Muscle layer of colon (tissue), 2 donors: ENCODE results near the gene HOXA9.

Source experiments
- H3K27ac ChIP-seq: one replicate; pipeline ENCODE4 v1.7.0; 2013; ENCODE audit warnings: low read depth, mild to moderate bottlenecking, low read length, moderate library complexity
- H3K27me3 ChIP-seq, 2 donors: one replicate each; pipeline ENCODE4 v1.7.0; 2013; ENCODE audit warnings: low read length in 2 of 2, mild to moderate bottlenecking in 2 of 2; ENCODE audit not compliant: insufficient read depth in 2 of 2, control insufficient read depth in 1 of 2
- H3K36me3 ChIP-seq: one replicate; pipeline ENCODE4 v1.7.0; 2013; ENCODE audit warnings: mild to moderate bottlenecking, low read length; ENCODE audit not compliant: insufficient read depth
- H3K4me1 ChIP-seq: one replicate; pipeline ENCODE4 v1.7.0; 2013; ENCODE audit warnings: mild to moderate bottlenecking, low read length; ENCODE audit not compliant: insufficient read depth
- H3K4me3 ChIP-seq, 2 donors: one replicate each; pipeline ENCODE4 v1.7.0; 2013; ENCODE audit warnings: low read length in 2 of 2, low read depth in 1 of 2, mild to moderate bottlenecking in 1 of 2, moderate library complexity in 1 of 2
- H3K9ac ChIP-seq: one replicate; pipeline ENCODE4 v1.7.0; 2013; ENCODE audit warnings: low read length
- H3K9me3 ChIP-seq: one replicate; pipeline ENCODE4 v1.7.0; 2013; ENCODE audit warnings: mild to moderate bottlenecking, low read length
- donor health status: abdominal sarcoma.
- donor health status: Adenocarcinoma of cecum.

The HOXA9 gene

DNA sequence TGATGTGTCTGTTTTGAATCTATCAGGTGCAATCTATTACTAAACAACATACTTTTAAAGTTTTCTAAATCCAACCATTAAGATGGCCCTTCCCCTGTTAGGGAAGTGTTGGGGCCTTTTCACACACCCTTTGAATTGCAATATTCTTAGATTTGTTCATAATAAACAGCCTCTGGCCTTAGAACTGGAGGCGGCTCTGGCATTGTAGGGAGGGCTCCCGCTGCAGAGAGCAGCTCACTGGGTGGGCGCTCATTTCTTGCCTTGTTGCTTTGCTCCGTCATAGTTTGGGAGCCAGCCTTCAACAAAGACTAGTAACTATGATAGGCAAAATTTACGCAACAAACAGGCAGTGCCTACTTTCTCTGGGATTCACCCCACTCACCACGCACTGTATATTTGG is 13.0 kb upstream of the HOXA9 start:
- H3K27me3 ChIP-seq = peaks cover 0 to 5% of the 10 kb centered on the region in 2 donors
- H3K36me3 ChIP-seq = peaks cover 8% of the 10 kb centered on the region
- H3K9me3 ChIP-seq = no peaks in the 10 kb centered on the region
- H3K9ac ChIP-seq = peak overlapping the region; percentile 59
- H3K4me1 ChIP-seq = peaks cover 41% of the 10 kb centered on the region
- H3K27ac ChIP-seq = peak overlapping the region; percentile 93
- H3K4me3 ChIP-seq = peak overlapping the region; percentile 48 to 74

DNA sequence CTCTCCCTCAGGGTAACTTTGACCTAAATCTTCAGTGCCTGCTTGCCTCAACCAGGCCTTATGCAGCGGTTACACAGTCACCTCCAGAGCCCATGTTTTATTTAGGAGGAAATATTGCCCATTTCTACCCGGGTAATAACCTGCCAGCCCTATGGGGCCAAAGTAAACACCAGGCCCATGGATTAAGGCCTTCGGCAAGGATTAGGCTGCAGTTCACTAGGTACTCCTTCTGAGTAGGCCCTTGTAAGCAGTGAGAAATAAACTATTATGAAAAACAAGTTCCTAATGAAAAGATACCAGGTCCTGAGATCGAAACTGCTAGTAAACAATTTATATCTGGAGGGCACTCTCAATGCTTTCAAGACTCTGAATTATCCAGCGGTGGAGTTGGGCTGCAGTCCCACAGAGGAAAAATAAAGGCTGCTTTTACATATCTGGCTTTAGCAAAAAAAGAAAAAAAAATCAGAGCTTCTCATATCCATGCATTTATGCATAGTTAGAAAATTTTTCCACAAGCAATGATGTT is 12.5 kb upstream of the HOXA9 start:
- Histone ChIP-seq H3K9me3 (no peaks in the 10 kb centered on the region), H3K27ac (peak overlapping the region; percentile 93), H3K9ac (peak overlapping the region; percentile 59), H3K4me1 (peaks cover 38% of the 10 kb centered on the region), H3K27me3 (peaks cover 0 to 5% of the 10 kb centered on the region in 2 donors), H3K36me3 (peaks cover 8% of the 10 kb centered on the region), H3K4me3 (peak overlapping the region; percentile 48 to 74)

DNA sequence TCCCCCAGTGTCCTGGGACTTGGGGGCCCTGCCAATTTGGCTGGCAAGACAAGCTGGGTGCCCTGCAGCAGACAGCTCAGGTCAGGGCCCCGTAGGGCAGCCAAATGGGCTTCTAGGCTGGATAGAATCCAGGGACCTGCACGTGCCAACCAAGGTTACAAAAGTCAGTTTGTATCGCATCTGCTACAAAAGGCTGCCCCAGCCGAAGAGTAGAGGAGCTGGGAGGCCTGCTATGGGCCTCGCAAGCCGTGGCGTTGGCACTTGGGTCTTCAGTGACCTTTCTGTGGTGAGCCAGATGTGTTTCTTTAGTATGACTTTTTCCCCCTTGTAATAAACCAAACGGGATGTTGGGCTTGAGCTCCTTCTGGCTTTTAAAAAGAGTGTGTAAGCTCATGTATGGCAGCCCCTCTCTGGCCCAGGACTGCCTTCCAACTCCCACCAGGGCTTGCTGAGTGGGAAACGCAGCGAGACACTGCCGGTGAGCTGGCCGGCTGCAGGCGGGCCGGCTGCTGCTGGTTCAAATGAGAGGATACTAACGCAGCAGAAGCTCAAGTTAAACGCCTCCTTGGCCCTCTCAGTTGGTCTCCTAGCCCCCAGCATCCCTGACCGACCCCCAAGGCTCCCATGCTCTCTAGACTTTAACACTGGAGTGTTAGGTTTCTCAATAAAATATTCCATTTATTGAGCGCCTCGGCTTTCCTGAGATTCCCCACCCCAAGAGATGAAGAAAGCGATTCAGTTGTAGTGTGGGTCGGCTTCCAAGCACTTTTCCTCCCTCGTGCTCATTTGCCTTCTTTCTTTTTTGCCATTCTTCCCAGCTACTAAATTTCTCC is 11.8 kb upstream of the HOXA9 start:
- peaks cover 31% of the 10 kb centered on the region for H3K4me1 ChIP-seq

DNA sequence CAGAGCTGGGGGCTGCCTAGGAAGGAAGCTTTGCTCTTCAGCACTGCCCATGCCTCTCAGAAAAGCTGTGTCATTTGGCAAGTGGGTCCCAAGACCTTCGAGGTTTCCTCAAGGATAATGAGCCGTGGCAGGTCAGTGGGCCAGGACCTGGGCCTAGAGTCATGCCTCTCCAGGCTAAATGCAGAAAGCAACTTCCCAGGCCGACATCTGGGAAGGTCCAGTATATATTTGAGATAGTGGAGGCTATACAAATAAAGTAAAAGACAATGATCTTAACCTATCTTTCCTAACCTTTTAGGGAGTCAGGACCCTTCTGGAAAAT is 11.1 kb upstream of the HOXA9 start:
- Histone ChIP-seq H3K9ac (peak overlapping the region; percentile 59), H3K9me3 (no peaks in the 10 kb centered on the region), H3K36me3 (peaks cover 4% of the 10 kb centered on the region), H3K27me3 (peaks cover 0 to 5% of the 10 kb centered on the region in 2 donors), H3K27ac (peak overlapping the region; percentile 93), H3K4me3 (peak overlapping the region; percentile 67 to 74), H3K4me1 (peaks cover 26% of the 10 kb centered on the region)

More for the DNA sequence above, 11.8 kb upstream of the HOXA9 start:
- Histone ChIP-seq H3K4me3 (peak overlapping the region; percentile 48 to 74), H3K27ac (peak overlapping the region; percentile 93), H3K27me3 (peaks cover 0 to 5% of the 10 kb centered on the region in 2 donors), H3K36me3 (peaks cover 5% of the 10 kb centered on the region), H3K9me3 (no peaks in the 10 kb centered on the region), H3K9ac (peak overlapping the region; percentile 59)

DNA sequence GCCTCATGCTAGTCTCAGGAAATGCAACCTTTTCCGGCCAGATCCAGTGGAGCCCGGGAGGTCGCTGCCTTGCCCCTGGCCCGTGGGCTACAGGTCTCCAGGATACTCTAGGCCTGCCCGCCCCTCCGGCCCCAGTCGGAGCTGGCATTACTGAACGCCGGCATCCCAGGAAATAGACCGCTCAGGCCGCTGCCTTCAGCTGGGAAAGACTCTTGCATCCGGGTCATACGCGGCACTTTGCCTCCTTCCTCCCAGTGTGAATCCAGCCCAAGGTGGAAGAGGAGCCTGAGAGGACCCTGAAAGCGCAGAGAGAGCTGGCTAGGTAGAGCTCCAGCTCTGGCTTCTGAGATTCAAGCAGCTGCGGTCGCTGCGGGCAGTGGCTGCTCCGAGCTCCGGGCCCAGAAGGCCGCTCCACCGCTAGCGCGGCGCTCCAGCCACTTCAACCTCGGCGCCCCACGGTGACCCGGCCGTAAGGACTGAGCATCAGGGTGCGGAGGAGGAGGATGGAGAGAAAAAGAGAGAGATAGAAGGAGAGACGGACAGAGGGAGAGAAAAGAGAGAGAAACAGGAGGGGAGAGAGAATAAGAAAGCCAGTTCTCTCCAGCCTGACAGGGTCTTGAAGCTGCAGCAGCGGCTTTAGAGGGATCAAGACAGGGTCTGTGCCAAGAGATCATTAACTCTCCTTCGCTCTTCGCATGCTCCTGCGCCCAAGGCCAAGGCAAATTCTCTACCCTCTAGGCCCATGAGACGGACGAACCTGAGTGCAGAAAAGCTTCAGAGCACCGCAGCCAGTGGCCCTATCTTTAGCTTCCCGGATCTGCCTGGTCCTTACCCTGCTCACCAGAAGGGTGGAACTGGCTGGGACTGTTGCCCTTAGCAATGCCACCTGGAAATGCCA is 10.5 kb upstream of the HOXA9 start:
- Histone ChIP-seq H3K27me3 (peaks cover 0 to 5% of the 10 kb centered on the region in 2 donors), H3K4me3 (peak overlapping the region; percentile 67 to 74), H3K27ac (peak overlapping the region; percentile 93), H3K4me1 (peaks cover 21% of the 10 kb centered on the region), H3K9ac (peak overlapping the region; percentile 59), H3K36me3 (peaks cover 7% of the 10 kb centered on the region), H3K9me3 (no peaks in the 10 kb centered on the region)

DNA sequence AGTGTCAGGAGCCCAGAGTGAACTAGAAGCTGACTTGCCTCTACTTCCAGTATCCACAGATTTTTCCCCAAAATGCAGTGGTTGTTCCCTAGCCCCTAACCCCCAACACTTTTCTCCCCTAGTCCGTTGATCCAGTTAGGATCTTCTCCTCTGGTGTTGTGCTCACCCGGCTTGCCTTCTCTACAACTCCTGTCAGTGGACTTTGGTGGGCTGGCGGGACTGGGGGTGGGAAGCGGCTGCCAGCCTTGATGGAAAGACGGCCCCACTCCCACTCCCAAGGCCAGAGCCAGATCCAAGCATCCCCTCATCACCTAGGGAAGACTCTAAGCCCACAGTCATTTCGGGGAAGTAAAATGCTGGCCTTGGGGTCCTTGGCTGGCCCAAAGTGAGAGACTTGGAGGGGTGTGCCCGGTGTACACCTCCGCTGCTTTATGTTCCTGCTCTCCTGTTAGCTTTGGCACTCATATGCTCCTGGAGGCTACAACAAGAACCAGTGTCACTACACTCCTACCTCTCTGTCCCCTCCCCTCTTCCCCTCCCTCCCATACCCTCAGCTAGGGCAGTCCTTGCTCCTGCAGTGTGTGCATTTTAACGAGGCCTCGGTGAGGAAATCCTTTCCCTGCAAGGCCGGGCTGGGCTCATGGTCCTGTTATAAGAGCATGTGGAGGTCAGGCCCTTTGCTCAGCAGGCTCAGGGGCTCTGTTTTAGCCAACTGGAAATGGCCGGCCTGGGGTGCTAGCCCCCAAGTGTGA is 9.7 kb upstream of the HOXA9 start:
- peaks cover 13% of the 10 kb centered on the region for H3K4me1 ChIP-seq
- H3K36me3 ChIP-seq = peaks cover 7% of the 10 kb centered on the region
- H3K9ac ChIP-seq = peak overlapping the region; percentile 59
- peak overlapping the region; percentile 67 to 74 for H3K4me3 ChIP-seq
- H3K27ac ChIP-seq = peak overlapping the region; percentile 93
- peaks cover 0 to 5% of the 10 kb centered on the region in 2 donors for H3K27me3 ChIP-seq
- no peaks in the 10 kb centered on the region for H3K9me3 ChIP-seq

DNA sequence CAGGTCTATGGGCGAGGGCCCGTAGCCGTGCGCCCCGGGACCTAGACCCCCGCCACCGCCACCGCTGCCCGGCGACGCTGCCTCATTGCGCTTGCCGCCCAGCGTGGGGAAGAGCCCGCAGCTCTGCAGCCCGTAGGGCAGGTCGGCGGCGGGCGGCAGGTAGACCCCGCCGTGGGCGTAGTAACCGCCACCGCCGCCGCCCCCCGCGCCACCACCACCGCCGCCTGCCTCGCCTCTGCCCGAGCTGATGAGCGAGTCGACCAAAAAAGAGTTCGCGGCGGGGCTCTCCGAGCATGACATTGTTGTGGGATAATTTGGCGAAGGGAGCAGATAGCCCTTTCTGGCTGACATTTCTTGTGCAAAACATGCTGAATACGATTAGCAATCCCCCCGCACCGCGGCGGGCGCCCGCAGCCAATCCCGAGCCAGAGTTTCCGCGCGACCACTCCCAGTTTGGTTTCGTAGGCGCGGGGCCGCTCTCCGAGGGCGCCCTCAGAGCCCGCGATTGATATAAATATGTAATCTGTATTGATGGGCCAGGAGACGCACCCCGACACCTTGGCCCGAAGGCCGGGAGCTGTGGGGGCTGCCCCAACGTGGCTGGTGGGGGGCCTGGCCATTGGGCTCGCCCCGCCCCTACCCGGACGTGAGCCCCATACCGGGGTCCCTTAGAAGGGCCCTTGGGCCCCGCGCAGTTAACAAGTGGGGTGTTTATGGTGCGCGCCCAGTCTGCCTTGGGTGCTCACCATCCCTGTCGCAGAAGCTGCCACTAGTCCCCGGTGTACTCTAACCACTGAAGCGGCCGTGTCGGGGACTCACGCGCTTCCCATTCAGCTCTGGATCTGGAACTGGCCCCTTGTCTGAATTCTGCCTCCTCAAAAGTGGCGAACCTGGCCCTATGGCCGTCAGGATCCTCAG is 8.9 kb upstream of the HOXA9 start, which contains the start of gene HOXA10:
Gene HOXA10 (minus strand): TSS at position 365 of the 918 bp plus-strand sequence. CDS start 14 bp downstream, at position 351.
- Histone ChIP-seq H3K4me3 (peak within 1 kb of the TSS; percentile 67 to 74), H3K27me3 (peaks cover 0 to 5% of the 10 kb centered on the region in 2 donors), H3K27ac (peak within 1 kb of the TSS; percentile 93), H3K36me3 (peaks cover 7% of the 10 kb centered on the region), H3K4me1 (peaks cover 12% of the 10 kb centered on the region), H3K9ac (peak within 1 kb of the TSS; percentile 89), H3K9me3 (no peaks in the 10 kb centered on the region)

DNA sequence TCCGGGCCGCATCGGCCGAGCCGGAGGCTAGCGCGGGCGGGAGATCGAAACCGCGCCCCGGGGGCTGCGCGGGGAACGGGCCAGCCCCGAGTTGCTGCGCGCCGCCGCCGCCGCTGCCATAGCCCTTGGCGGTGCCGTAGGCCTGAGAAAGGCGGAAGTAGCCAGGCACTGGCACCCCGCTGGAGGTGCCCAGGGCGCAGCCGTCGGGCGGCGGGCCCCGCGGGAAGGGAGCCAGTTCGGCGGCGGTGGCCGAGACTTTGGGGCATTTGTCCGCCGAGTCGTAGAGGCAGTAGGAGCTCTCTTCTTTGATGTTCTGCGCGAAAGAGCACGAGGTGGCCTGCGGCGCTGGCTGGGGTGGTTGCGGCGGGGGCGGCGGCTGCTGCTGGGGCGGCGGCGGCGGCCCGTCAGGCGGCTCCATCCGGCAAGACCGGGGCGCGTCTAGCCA is 8.2 kb upstream of the HOXA9 start:
- Histone ChIP-seq H3K9me3 (no peaks in the 10 kb centered on the region), H3K4me3 (peak overlapping the region; percentile 67 to 74), H3K27ac (peak overlapping the region; percentile 93), H3K36me3 (peaks cover 7% of the 10 kb centered on the region), H3K4me1 (peaks cover 12% of the 10 kb centered on the region), H3K27me3 (peaks cover 0 to 5% of the 10 kb centered on the region in 2 donors), H3K9ac (peak overlapping the region; percentile 89)

DNA sequence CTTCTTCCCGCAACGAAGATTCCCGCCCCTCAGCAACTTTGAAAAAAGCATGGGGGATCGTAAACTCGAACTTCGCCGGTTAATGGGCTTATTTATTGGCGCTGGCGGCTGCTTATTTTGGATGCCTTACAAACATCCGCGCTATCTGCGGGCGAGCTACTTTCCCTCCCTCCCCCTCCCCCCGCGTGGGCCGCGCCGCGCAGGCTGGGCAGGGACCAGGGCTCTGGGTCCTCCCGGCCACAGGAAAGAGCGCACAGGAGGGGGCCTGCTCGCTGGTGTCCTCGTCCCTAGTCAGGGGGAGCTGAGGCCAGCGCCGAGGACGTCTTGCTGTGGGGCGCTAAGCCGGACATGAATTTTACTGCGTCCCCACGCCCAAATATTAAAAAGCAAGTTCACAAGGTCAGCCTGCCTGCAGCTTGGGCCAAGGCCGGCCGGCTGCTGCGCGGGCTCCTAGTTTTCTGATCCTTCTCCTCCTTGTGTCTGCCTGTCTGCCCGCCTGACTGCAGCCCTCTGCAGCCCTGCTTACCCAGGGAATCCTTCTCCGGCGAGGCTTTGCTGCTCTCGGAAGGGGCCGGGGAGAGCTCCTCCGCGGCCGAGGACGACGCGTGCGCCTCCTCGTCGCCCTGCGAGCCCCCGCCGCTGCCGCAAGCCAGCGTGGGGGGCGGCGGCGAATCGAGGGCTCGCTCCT is 7.6 kb upstream of the HOXA9 start:
- Histone ChIP-seq H3K36me3 (peaks cover 7% of the 10 kb centered on the region), H3K27ac (peak overlapping the region; percentile 93), H3K9me3 (no peaks in the 10 kb centered on the region), H3K4me1 (peaks cover 12% of the 10 kb centered on the region), H3K27me3 (peaks cover 0 to 5% of the 10 kb centered on the region in 2 donors), H3K4me3 (peak overlapping the region; percentile 67 to 74), H3K9ac (peak overlapping the region; percentile 89)
